BJ (cell line): ENCODE data around the gene NDUFS4. TPM values are rescaled to one million over a fixed set of nuclear protein-coding genes. Genes with fewer than 3 reads are reported as not detected.
"Not testable (repeated sequence)": the region's sequence is repeated elsewhere in the genome, so short reads cannot be mapped to it uniquely, and the experiment has no call there.

Experiments
- CTCF ChIA-PET: fragments of 350-600 bp; formaldehyde crosslinking; extraction: SDS; loops from one replicate; lab custom pipeline; 2021; ENCODE audit warnings: antibody characterized with exemption, inconsistent platforms; lab: Yijun Ruan, JAX
- POLR2A ChIA-PET: fragments of 300-600 bp; sonication (Branson Sonifier 250); formaldehyde crosslinking; extraction: SDS; loops from one replicate; lab custom pipeline; 2021; ENCODE audit warnings: antibody characterized with exemption; lab: Charles Lee
- DNase-seq: peaks from one replicate; pipeline ENCODE4 v3.0.0-alpha.2; 2011; ENCODE audit warnings: low read depth
- H3K27me3 ChIP-seq: 2 replicates; pipeline ENCODE4 v1.6.0; 2011; ENCODE audit warnings: low read length; ENCODE audit not compliant: control insufficient read depth, insufficient read depth
- H3K36me3 ChIP-seq: 2 replicates; pipeline ENCODE4 v1.5.1; 2011; ENCODE audit warnings: low read length; ENCODE audit not compliant: control insufficient read depth, insufficient read depth
- H3K4me3 ChIP-seq: 2 replicates; pipeline ENCODE4 v1.5.1; 2011; ENCODE audit warnings: low read depth, mild to moderate bottlenecking, control low read depth, low read length
- polyA plus RNA-seq: library from polyadenylated mRNA; depleted of rRNA; stranded (reverse); fragments of >200 nt; gene quantifications from 2 replicates; pipeline ENCODE4 v1.2.3, GENCODE V29; 2011
- TF ChIP-seq, protein P1 (sequence below): IDR thresholded peaks from 2 replicates; pipeline ENCODE4 v1.5.1; 2011; ENCODE audit warnings: low read depth, mild to moderate bottlenecking, control low read depth, inconsistent platforms, low read length, moderate library complexity; ENCODE audit not compliant: insufficient read depth

NDUFS4 gene
- polyA plus RNA-seq, 1 experiment = 51.6 TPM

- Histone ChIP-seq H3K4me3 (no peak overlapping the region), H3K27me3 (peaks cover 4% of the 10 kb centered on the region), H3K36me3 (no peaks in the 10 kb centered on the region)
- DNase-seq = no peak
- ChIA-PET CTCF (no interaction called here), POLR2A (no interaction called here)
- TF ChIP-seq, protein P1, sequence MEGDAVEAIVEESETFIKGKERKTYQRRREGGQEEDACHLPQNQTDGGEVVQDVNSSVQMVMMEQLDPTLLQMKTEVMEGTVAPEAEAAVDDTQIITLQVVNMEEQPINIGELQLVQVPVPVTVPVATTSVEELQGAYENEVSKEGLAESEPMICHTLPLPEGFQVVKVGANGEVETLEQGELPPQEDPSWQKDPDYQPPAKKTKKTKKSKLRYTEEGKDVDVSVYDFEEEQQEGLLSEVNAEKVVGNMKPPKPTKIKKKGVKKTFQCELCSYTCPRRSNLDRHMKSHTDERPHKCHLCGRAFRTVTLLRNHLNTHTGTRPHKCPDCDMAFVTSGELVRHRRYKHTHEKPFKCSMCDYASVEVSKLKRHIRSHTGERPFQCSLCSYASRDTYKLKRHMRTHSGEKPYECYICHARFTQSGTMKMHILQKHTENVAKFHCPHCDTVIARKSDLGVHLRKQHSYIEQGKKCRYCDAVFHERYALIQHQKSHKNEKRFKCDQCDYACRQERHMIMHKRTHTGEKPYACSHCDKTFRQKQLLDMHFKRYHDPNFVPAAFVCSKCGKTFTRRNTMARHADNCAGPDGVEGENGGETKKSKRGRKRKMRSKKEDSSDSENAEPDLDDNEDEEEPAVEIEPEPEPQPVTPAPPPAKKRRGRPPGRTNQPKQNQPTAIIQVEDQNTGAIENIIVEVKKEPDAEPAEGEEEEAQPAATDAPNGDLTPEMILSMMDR = no peak
Observed at GRCh38 chr5:53541859-53542258, 18.6 kb upstream of the NDUFS4 start.

DNA sequence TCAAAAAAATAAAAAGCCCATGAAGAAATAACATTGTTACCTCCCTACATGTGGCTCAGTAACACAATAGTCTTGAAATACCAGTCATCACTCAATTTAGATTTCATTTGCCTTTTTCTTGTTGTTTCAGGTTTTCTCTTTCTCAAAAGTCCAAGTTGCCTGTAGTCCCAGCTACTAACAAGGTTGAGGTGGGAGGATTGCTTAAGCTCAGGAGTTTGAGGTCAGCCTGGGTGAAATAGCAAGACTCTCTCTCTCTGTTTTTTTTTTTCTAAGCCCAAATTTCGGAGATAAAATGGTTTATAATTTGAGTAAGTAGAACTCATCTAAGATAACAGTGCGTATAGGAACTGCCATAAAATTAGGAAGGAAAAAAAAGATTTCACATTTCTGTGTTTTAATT, 17.5 kb upstream of the NDUFS4 start:
- ChIA-PET CTCF (no interaction called here), POLR2A (no interaction called here)
- DNase-seq = no peak
- Histone ChIP-seq H3K36me3 (no peaks in the 10 kb centered on the region), H3K4me3 (no peak overlapping the region), H3K27me3 (no peaks in the 10 kb centered on the region; the same call in 1 of the 2 replicates)
- TF ChIP-seq, protein P1 = no peak

- POLR2A ChIA-PET = no interaction called here
Observed at GRCh38 chr5:53543401-53543800, 17.0 kb upstream of the NDUFS4 start.

DNA sequence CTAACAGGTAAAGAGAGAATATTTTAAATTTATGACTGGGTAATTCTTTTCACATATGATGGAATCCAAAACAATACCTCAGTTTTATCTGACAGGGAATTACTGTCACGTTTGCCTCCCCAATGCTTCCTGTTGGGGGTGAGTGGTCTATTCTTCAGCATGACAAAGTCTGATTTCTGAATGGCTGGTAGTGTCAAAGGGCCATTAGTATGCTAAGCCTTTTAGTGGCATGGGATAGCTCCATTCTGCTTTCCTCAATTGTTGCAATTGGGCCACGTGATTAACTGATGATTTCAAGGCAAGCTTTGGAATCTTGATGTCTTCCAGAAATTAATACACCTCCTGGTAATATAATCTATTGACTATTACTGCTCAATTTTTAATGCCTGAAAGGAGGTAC, 14.7 kb upstream of the NDUFS4 start:
- POLR2A ChIA-PET = no interaction called here
- no peak for DNase-seq
- CTCF ChIA-PET = no interaction called here
- TF ChIP-seq, protein P1 = no peak
- Histone ChIP-seq H3K27me3 (no peaks in the 10 kb centered on the region; the same call in 1 of the 2 replicates), H3K4me3 (no peak overlapping the region), H3K36me3 (no peaks in the 10 kb centered on the region)

More at GRCh38 chr5:53543401-53543800, 17.0 kb upstream of the NDUFS4 start:
- no peaks in the 10 kb centered on the region; the same call in 1 of the 2 replicates for H3K27me3 ChIP-seq
- no peaks in the 10 kb centered on the region for H3K36me3 ChIP-seq
- CTCF ChIA-PET = no interaction called here
- TF ChIP-seq, protein P1 = no peak
- H3K4me3 ChIP-seq = no peak overlapping the region
- DNase-seq = no peak

DNA sequence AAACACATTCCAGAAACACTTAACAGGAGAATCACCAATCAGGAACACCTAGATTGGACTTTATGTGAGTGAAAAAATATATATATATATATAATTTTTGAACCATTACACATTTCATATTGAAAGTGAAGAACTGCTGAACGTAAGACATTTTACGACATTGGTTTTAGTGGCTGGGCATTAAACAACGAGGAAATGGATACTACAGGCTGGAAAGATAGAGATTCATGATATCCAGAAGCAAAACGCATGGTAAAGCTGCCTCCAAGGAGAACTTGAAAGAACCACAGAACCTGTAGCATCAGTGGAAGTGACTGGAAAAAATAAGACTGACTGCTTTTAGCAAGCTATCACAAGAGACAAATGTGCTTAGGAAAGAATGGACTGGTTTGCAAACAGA, 13.2 kb upstream of the NDUFS4 start:
- CTCF ChIA-PET = interaction anchor here (0.6 kb wide), 1 partner anchor 20 kb away, joined by 3 read pairs; no protein-coding TSS in a partner anchor
- DNase-seq = no peak
- H3K36me3 ChIP-seq = no peaks in the 10 kb centered on the region
- POLR2A ChIA-PET = no interaction called here
- H3K4me3 ChIP-seq = no peak overlapping the region
- TF ChIP-seq, protein P1 = no peak
- no peaks in the 10 kb centered on the region for H3K27me3 ChIP-seq

- H3K36me3 ChIP-seq, H3K27me3 ChIP-seq, POLR2A ChIA-PET, CTCF ChIA-PET, DNase-seq, H3K4me3 ChIP-seq: not testable (repeated sequence)
Observed at GRCh38 chr5:53548501-53548900, 11.9 kb upstream of the NDUFS4 start.
